ENCODE data around the gene MX1. TPM values are rescaled to one million over a fixed set of nuclear protein-coding genes. Genes with fewer than 3 reads are reported as not detected.
A peak's percentile ranks its signal among the peaks of the same experiment; 100 is the strongest.

Gene MX1
- total RNA-seq, 4 donors from 2014 or later, result 27.3 to 82.2 (median 61.9) TPM

GRCh38 chr21:41487082-41487481, 61.0 kb downstream of the MX1 start:
- Histone ChIP-seq H3K27ac (no peak overlapping the region), H3K4me3 (no peak overlapping the region), H3K9me3 (no peaks in the 10 kb centered on the region), H3K4me1 (peaks cover 0 to 1% (median 0%) of the 10 kb centered on the region in 4 donors), H3K27me3 (no peaks in the 10 kb centered on the region), H3K36me3 (peaks cover 0 to 15% (median 3%) of the 10 kb centered on the region in 4 donors)
- 80 to 83% methylated on average over 6 of the region's 6 CpGs for WGBS, 2 donors (ENCODE audit: low coverage in 1 of 2)
- intact Hi-C loops (cut with DNase I; ENCODE audit: low total_unique reads), result no loop called here
- in situ Hi-C loops (cut with MboI; ENCODE audit: low pct_ligation_motif_present in 1 of 4, low pct_unique_long_range_greater_than_20kb in 1 of 4, low sequenced_read_pairs in 3 of 4), result no loop called here
- TF ChIP-seq EP300 (IDR thresholded peaks at IDR 0.05; ENCODE audit: low read depth) (no peak), POLR2AphosphoS5 (IDR thresholded peaks at IDR 0.05) (peak in 1 of 3 donors; percentile 2), CTCF (IDR thresholded peaks at IDR 0.05) (no peak), POLR2A (IDR thresholded peaks at IDR 0.05) (no peak)
- DNase-seq, result no peak

GRCh38 chr21:41488080-41488479, 62.0 kb downstream of the MX1 start:
- in situ Hi-C loops (cut with MboI; ENCODE audit: low pct_ligation_motif_present in 1 of 4, low pct_unique_long_range_greater_than_20kb in 1 of 4, low sequenced_read_pairs in 3 of 4), result no loop called here
- intact Hi-C loops (cut with DNase I; ENCODE audit: low total_unique reads), result no loop called here
- peaks cover 0 to 15% (median 3%) of the 10 kb centered on the region in 4 donors for H3K36me3 ChIP-seq
- no peaks in the 10 kb centered on the region for H3K27me3 ChIP-seq
- TF ChIP-seq POLR2AphosphoS5 (IDR thresholded peaks at IDR 0.05) (peak in 1 of 3 donors; percentile 32), POLR2A (IDR thresholded peaks at IDR 0.05) (no peak)
- H3K27ac ChIP-seq, result no peak overlapping the region
- whole genome bisulfite sequencing, 2 donors (ENCODE audit: low coverage in 1 of 2), result 88% methylated on average over 14 of the region's 14 CpGs; no CpG with 5 or more reads in 1 of the 2 donors
- H3K4me3 ChIP-seq, result no peak overlapping the region
- no peaks in the 10 kb centered on the region for H3K4me1 ChIP-seq
- no peaks in the 10 kb centered on the region for H3K9me3 ChIP-seq
- DNase-seq, result no peak

- TF ChIP-seq POLR2AphosphoS5 (IDR thresholded peaks at IDR 0.05) (no peak), CTCF (IDR thresholded peaks at IDR 0.05) (no peak), POLR2A (IDR thresholded peaks at IDR 0.05) (no peak), EP300 (IDR thresholded peaks at IDR 0.05; ENCODE audit: low read depth) (no peak)
- no peaks in the 10 kb centered on the region for H3K9me3 ChIP-seq
- H3K4me1 ChIP-seq, result no peaks in the 10 kb centered on the region
- no peak overlapping the region for H3K4me3 ChIP-seq
- peaks cover 0 to 25% (median 3%) of the 10 kb centered on the region in 4 donors for H3K36me3 ChIP-seq
- no peak overlapping the region for H3K27ac ChIP-seq
- 70 to 72% methylated on average over 5 to 7 of the region's 7 CpGs for WGBS, 2 donors (ENCODE audit: low coverage in 1 of 2)
- H3K27me3 ChIP-seq, result no peaks in the 10 kb centered on the region
- intact Hi-C loops (cut with DNase I; ENCODE audit: low total_unique reads) (no loop called here), in situ Hi-C loops (cut with MboI; ENCODE audit: low pct_ligation_motif_present in 1 of 4, low pct_unique_long_range_greater_than_20kb in 1 of 4, low sequenced_read_pairs in 3 of 4) (no loop called here)
- no peak for DNase-seq
Measured at GRCh38 chr21:41489329-41489728, 63.3 kb downstream of the MX1 start.

- H3K27ac ChIP-seq, result no peak overlapping the region
Measured at GRCh38 chr21:41490330-41490729, 64.3 kb downstream of the MX1 start.

More at GRCh38 chr21:41490330-41490729, 64.3 kb downstream of the MX1 start:
- no peak for TF ChIP-seq EP300 (IDR thresholded peaks at IDR 0.05; ENCODE audit: low read depth)
- TF ChIP-seq CTCF (IDR thresholded peaks at IDR 0.05), result no peak
- TF ChIP-seq POLR2AphosphoS5 (IDR thresholded peaks at IDR 0.05), result no peak
- no peak for TF ChIP-seq POLR2A (IDR thresholded peaks at IDR 0.05)
- Histone ChIP-seq H3K27me3 (no peaks in the 10 kb centered on the region), H3K36me3 (peaks cover 0 to 25% (median 4%) of the 10 kb centered on the region in 4 donors), H3K9me3 (no peaks in the 10 kb centered on the region), H3K4me1 (no peaks in the 10 kb centered on the region), H3K4me3 (no peak overlapping the region)
- WGBS, 2 donors (ENCODE audit: low coverage in 1 of 2), result 48 to 78% methylated on average over 2 to 4 of the region's 4 CpGs
- no peak for DNase-seq
- in situ Hi-C loops (cut with MboI; ENCODE audit: low pct_ligation_motif_present in 1 of 4, low pct_unique_long_range_greater_than_20kb in 1 of 4, low sequenced_read_pairs in 3 of 4) (no loop called here), intact Hi-C loops (cut with DNase I; ENCODE audit: low total_unique reads) (no loop called here)
